Neuronal stem cell (in vitro differentiated cells): ENCODE measurements around the gene CENPP.

Experiments
- DNase-seq: peaks from one replicate; pipeline ENCODE4 v3.0.0-alpha.2; 2013; ENCODE audit warnings: low spot score
- H2AFZ ChIP-seq: one replicate; pipeline ENCODE4 v1.6.1; 2013; ENCODE audit warnings: mild to moderate bottlenecking, low read length, inconsistent platforms
- H2AK5ac ChIP-seq: 2 replicates; pipeline ENCODE4 v1.6.1; 2013; ENCODE audit warnings: low read depth, mild to moderate bottlenecking, inconsistent platforms, low read length, moderate library complexity, mixed read lengths
- H2BK120ac ChIP-seq: 2 replicates; pipeline ENCODE4 v1.6.1; 2013; ENCODE audit warnings: low read depth, mild to moderate bottlenecking, inconsistent platforms, low read length, moderate library complexity, mixed read lengths
- H2BK12ac ChIP-seq: one replicate; pipeline ENCODE4 v1.6.1; 2013; ENCODE audit warnings: low read length, inconsistent platforms
- H2BK15ac ChIP-seq: 2 replicates; pipeline ENCODE4 v1.6.1; 2013; ENCODE audit warnings: mild to moderate bottlenecking, low read length, inconsistent platforms, mixed read lengths
- H2BK5ac ChIP-seq: one replicate; pipeline ENCODE4 v1.6.1; 2013; ENCODE audit warnings: inconsistent platforms, mild to moderate bottlenecking, low read length, moderate library complexity
- H3K14ac ChIP-seq: one replicate; pipeline ENCODE4 v1.6.1; 2013; ENCODE audit warnings: low read length, inconsistent platforms
- H3K18ac ChIP-seq: 2 replicates; pipeline ENCODE4 v1.6.1; 2013; ENCODE audit warnings: low read length, inconsistent platforms
- H3K23ac ChIP-seq: 2 replicates; pipeline ENCODE4 v1.6.1; 2013; ENCODE audit warnings: low read depth, mild to moderate bottlenecking, mixed read lengths, low read length, inconsistent platforms; ENCODE audit not compliant: poor library complexity
- H3K27ac ChIP-seq: replicated peaks from 3 replicates; pipeline ENCODE4 v1.5.1; 2013; ENCODE audit warnings: low read length, inconsistent platforms
- H3K27me3 ChIP-seq, 3 experiments: 2 replicates each; pipeline ENCODE4 v1.6.1; 2013; ENCODE audit warnings: low read length in 3 of 3, mild to moderate bottlenecking in 2 of 3, inconsistent platforms in 1 of 3, low read depth in 1 of 3, mixed read lengths in 1 of 3, moderate library complexity in 1 of 3; ENCODE audit not compliant: control insufficient read depth in 3 of 3, insufficient read depth in 3 of 3
- H3K36me3 ChIP-seq, 2 donors: replicated peaks in 1 of 2; 2 replicates each; pipeline ENCODE4 v1.6.1; 2013; ENCODE audit warnings: low read length in 2 of 2; ENCODE audit not compliant: control insufficient read depth in 2 of 2, insufficient read depth in 2 of 2
- H3K4ac ChIP-seq: 2 replicates; pipeline ENCODE4 v1.6.1; 2013; ENCODE audit warnings: inconsistent platforms, mild to moderate bottlenecking, low read length, moderate library complexity
- H3K4me1 ChIP-seq, 2 donors: 1 replicate in 1 of 2; 2 replicates in 1 of 2; pipeline ENCODE4 v1.6.1; 2013; ENCODE audit warnings: low read length in 2 of 2, low read depth in 1 of 2; ENCODE audit not compliant: control insufficient read depth in 2 of 2, insufficient read depth in 1 of 2
- H3K4me2 ChIP-seq: one replicate; pipeline ENCODE4 v1.6.1; 2013; ENCODE audit warnings: mild to moderate bottlenecking, low read length, inconsistent platforms; ENCODE audit not compliant: insufficient read depth, poor library complexity, severe bottlenecking
- H3K4me3 ChIP-seq, 2 donors: 2 replicates each; pipeline ENCODE4 v1.5.1; 2013; ENCODE audit warnings: low read length in 2 of 2, mild to moderate bottlenecking in 2 of 2, inconsistent platforms in 1 of 2, moderate library complexity in 1 of 2
- H3K79me1 ChIP-seq: one replicate; pipeline ENCODE4 v1.6.1; 2013; ENCODE audit warnings: low read depth, mild to moderate bottlenecking, inconsistent platforms, low read length, moderate library complexity
- H3K9ac ChIP-seq: one replicate; pipeline ENCODE4 v1.6.1; 2013; ENCODE audit warnings: mild to moderate bottlenecking, low read depth, low read length, inconsistent platforms; ENCODE audit not compliant: poor library complexity
- H3K9me3 ChIP-seq, 2 donors: replicated peaks in 1 of 2; 2 replicates each; pipeline versions ENCODE3 to v1.6.1; 2013; ENCODE audit warnings: low read length in 2 of 2, mild to moderate bottlenecking in 2 of 2, inconsistent platforms in 1 of 2, low read depth in 1 of 2, mixed read lengths in 1 of 2, moderate library complexity in 1 of 2; ENCODE audit not compliant: control insufficient read depth in 2 of 2, insufficient read depth in 1 of 2
- H4K8ac ChIP-seq: one replicate; pipeline ENCODE4 v1.6.1; 2013; ENCODE audit warnings: low read depth, mild to moderate bottlenecking, inconsistent platforms, low read length, moderate library complexity
- H4K91ac ChIP-seq: one replicate; pipeline ENCODE4 v1.6.1; 2013; ENCODE audit warnings: low read length, low read depth, mild to moderate bottlenecking, inconsistent platforms; ENCODE audit not compliant: poor library complexity
- WGBS, 2 donors: extraction: QIAGEN DNeasy Blood & Tissue Kit; methylation state at CpG; one replicate each; pipeline ENCODE4 v1.1.7; 2013; ENCODE audit warnings: missing lambda C conversion rate in 2 of 2, mixed read lengths in 1 of 2; ENCODE audit not compliant: insufficient read length in 2 of 2, insufficient replicate concordance in 1 of 2; ENCODE audit errors: extremely low coverage in 2 of 2; 5-methylcytosine and 5-hydroxymethylcytosine counted together

The CENPP gene

DNA sequence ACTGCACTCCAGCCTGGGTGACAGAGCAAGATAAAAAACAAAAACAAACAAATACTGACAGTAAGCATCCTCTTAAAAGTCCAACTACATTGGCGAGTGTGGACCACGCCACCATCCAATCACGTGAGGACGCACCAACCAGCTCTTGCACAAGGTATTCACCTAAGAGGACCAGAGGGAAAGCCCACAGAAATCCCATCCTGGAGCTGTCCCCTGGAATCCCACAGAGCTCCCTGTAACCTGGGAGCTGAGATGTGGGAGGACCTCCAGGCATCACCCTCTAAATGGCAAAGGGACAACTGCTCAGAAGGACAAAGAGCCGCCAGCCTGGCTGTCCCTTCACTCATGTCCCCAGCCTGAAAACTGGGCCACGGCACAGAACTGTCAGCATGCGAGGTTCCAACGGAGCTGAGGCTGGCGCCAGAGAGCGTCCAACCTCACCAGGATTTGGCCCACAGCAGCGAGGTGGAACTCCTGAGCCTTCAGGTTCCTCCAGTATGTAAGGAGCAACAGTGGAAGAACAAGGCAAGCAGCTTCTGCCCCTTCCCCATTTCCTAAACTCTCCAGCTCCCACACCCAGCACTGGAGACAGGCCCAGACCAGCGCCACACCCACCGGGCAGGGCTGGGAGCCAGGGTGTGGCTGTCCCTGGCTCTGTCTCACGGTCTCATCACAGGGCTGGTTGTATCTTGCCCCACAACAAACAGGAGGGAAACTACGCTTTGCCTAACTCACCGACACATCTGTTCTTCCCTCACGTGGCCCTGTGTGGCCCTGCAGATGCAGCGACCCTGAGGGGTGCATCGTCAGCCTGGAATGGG lies 328.9 kb downstream of the CENPP start:
- peaks cover 5% of the 10 kb centered on the region for H3K79me1 ChIP-seq
- H3K23ac ChIP-seq, result peak overlapping the region; percentile 75
- no CpG with 5 or more reads among the region's 19 CpGs for WGBS, 2 donors
- no peak overlapping the region for H3K4me2 ChIP-seq
- no peak overlapping the region for H2BK15ac ChIP-seq
- H4K8ac ChIP-seq, result no peak overlapping the region
- no peak overlapping the region for H2AFZ ChIP-seq
- H2AK5ac ChIP-seq, result no peak overlapping the region
- H3K27ac ChIP-seq, result no peak overlapping the region
- no peak overlapping the region for H3K18ac ChIP-seq
- no peak for DNase-seq
- peaks cover 24 to 55% of the 10 kb centered on the region in 2 donors for H3K36me3 ChIP-seq
- H2BK12ac ChIP-seq, result no peak overlapping the region
- H4K91ac ChIP-seq, result no peak overlapping the region
- peaks cover 3 to 6% of the 10 kb centered on the region in 2 donors for H3K4me1 ChIP-seq
- no peak overlapping the region for H3K4me3 ChIP-seq
- H2BK5ac ChIP-seq, result no peak overlapping the region
- no peak overlapping the region for H2BK120ac ChIP-seq
- no peaks in the 10 kb centered on the region for H3K27me3 ChIP-seq
- peak overlapping the region; percentile 35 for H3K9ac ChIP-seq
- no peak overlapping the region for H3K14ac ChIP-seq
- no peak overlapping the region for H3K4ac ChIP-seq
- H3K9me3 ChIP-seq, result peaks cover 0 to 3% of the 10 kb centered on the region in 2 donors

DNA sequence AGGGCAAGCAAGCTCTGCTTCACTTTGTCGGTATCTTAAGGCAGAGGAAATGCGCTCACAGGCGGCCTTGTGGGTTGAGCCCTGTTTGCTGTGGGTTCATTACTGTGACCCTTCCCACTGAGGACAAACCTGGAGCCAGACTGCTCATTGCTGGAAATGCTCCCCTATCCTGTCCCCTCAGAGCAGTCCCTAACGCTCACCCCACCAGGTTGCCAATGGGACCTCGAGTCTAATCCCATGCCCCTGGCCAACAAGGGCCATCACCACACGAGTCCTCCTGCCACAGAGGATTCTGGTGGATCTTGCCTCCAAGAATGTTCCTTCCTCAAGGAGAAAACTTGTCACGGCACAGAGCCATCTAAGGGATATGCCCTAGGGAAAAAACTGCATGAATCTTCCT lies 329.6 kb downstream of the CENPP start:
- no peak overlapping the region for H3K14ac ChIP-seq
- no peak overlapping the region for H3K9ac ChIP-seq
- no peak overlapping the region for H3K4me3 ChIP-seq
- peaks cover 5% of the 10 kb centered on the region for H3K79me1 ChIP-seq
- no peak overlapping the region for H4K91ac ChIP-seq
- H2AK5ac ChIP-seq, result no peak overlapping the region
- H4K8ac ChIP-seq, result no peak overlapping the region
- H3K9me3 ChIP-seq, result peaks cover 0 to 3% of the 10 kb centered on the region in 2 donors
- H2BK12ac ChIP-seq, result no peak overlapping the region
- no peaks in the 10 kb centered on the region for H3K27me3 ChIP-seq
- no peak overlapping the region for H3K18ac ChIP-seq
- H3K4me2 ChIP-seq, result no peak overlapping the region
- H3K23ac ChIP-seq, result peak overlapping the region; percentile 26
- no peak overlapping the region for H2BK5ac ChIP-seq
- H3K27ac ChIP-seq, result no peak overlapping the region
- no peak overlapping the region for H2AFZ ChIP-seq
- H3K36me3 ChIP-seq, result peaks cover 24 to 51% of the 10 kb centered on the region in 2 donors
- H2BK120ac ChIP-seq, result no peak overlapping the region
- no peak overlapping the region for H3K4ac ChIP-seq
- H3K4me1 ChIP-seq, result peaks cover 8 to 9% of the 10 kb centered on the region in 2 donors
- DNase-seq, result no peak
- H2BK15ac ChIP-seq, result no peak overlapping the region
- no CpG with 5 or more reads among the region's 7 CpGs for WGBS, 2 donors

DNA sequence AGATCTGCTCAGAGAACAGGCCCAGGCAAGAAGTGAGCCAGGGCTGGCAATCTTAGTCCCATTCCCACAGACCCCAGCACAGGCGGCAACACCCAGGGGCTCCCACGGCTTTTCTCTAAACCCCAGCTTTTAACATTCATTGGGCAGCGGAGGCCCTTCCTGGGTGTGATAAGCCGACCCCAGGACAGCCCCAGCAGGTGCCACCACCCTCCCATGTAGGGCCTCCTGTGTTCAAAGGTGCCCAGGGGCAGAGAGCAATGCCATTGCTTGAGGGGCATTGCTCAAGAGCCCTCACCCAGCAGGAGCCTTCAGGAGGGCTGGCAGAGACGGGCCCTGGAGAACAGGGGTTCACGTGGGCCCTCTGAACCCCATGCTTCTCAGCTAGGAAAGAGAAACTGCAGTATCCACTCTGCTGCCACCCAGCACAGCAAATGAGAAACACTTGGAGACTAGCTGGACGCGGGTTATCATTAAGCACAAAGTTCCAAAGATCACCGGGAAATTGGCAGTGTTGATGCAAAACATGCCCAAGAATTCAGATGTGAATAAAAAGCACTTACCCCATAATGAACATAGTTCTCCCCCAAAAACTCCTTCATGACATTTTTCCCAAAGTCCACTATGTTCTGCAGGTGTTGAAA lies 330.3 kb downstream of the CENPP start:
- Histone ChIP-seq H2BK12ac (no peak overlapping the region), H3K27me3 (no peaks in the 10 kb centered on the region), H3K23ac (no peak overlapping the region), H3K4me1 (peaks cover 8 to 9% of the 10 kb centered on the region in 2 donors), H2BK5ac (no peak overlapping the region), H2BK15ac (no peak overlapping the region), H3K9ac (no peak overlapping the region), H4K91ac (no peak overlapping the region), H3K9me3 (peaks cover 0 to 3% of the 10 kb centered on the region in 2 donors), H2AFZ (no peak overlapping the region), H2BK120ac (no peak overlapping the region), H3K4me3 (no peak overlapping the region), H3K79me1 (peaks cover 5% of the 10 kb centered on the region), H4K8ac (no peak overlapping the region), H3K14ac (no peak overlapping the region), H2AK5ac (no peak overlapping the region), H3K4me2 (no peak overlapping the region), H3K27ac (no peak overlapping the region), H3K18ac (no peak overlapping the region), H3K4ac (no peak overlapping the region), H3K36me3 (peaks cover 21 to 44% of the 10 kb centered on the region in 2 donors)
- no CpG with 5 or more reads among the region's 9 CpGs for WGBS, 2 donors
- DNase-seq, result no peak

DNA sequence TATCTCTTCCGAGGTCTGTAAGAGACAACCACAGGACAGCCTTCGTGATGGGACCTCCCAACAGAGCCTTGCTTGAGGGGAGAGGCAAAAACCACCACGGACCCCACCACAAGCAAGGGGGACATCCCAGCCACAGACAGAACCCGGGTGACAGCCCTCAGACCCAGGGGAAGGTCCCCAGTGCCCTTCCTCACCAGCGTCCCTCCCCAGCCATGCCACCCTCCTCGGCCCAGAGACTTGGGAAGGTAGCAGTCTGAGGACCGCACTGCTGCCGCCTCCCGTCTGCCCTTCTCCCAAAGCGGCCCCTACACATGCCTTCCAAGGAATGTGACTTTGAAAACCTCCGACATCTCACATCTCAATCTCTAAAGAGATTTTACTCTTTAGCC lies 330.8 kb downstream of the CENPP start:
- H2AK5ac ChIP-seq, result no peak overlapping the region
- H4K8ac ChIP-seq, result no peak overlapping the region
- no peak overlapping the region for H3K9ac ChIP-seq
- no peak overlapping the region for H2BK15ac ChIP-seq
- H2BK5ac ChIP-seq, result no peak overlapping the region
- no peak overlapping the region for H3K4me2 ChIP-seq
- H3K4me3 ChIP-seq, result no peak overlapping the region
- no peak overlapping the region for H3K27ac ChIP-seq
- peaks cover 17 to 40% of the 10 kb centered on the region in 2 donors for H3K36me3 ChIP-seq
- H3K27me3 ChIP-seq, result no peaks in the 10 kb centered on the region
- no peak overlapping the region for H4K91ac ChIP-seq
- H3K18ac ChIP-seq, result no peak overlapping the region
- no peak overlapping the region for H2BK120ac ChIP-seq
- peaks cover 8 to 9% of the 10 kb centered on the region in 2 donors for H3K4me1 ChIP-seq
- H2AFZ ChIP-seq, result no peak overlapping the region
- H3K9me3 ChIP-seq, result peaks cover 0 to 3% of the 10 kb centered on the region in 2 donors
- peaks cover 8% of the 10 kb centered on the region for H3K79me1 ChIP-seq
- no peak overlapping the region for H3K4ac ChIP-seq
- H3K14ac ChIP-seq, result no peak overlapping the region
- H2BK12ac ChIP-seq, result no peak overlapping the region
- no peak overlapping the region for H3K23ac ChIP-seq
- no CpG with 5 or more reads among the region's 11 CpGs for WGBS, 2 donors
- no peak for DNase-seq
